HL-60 (cell line): ENCODE measurements around the gene TAS2R16.

Source experiments
- DNase-seq, 2 experiments: peaks; one replicate each; pipeline ENCODE4 v3.0.0-alpha.2; 2010 to 2020; ENCODE audit warnings: low read depth in 1 of 2, low spot score in 1 of 2
- H3K27ac ChIP-seq: fragments of 250-450 bp; sonication (Bioruptor Pico); replicated peaks from 2 replicates; pipeline ENCODE4 v1.5.1; 2020; ENCODE audit warnings: mild to moderate bottlenecking, moderate library complexity
- H3K27me3 ChIP-seq: fragments of 250-450 bp; sonication (Bioruptor Pico); 2 replicates; pipeline ENCODE4 v1.5.1; 2021; ENCODE audit warnings: mild to moderate bottlenecking, moderate library complexity; ENCODE audit not compliant: insufficient read depth, poor library complexity, severe bottlenecking
- H3K4me3 ChIP-seq: replicated peaks from 2 replicates; pipeline ENCODE4 v1.5.1; 2011; ENCODE audit warnings: mild to moderate bottlenecking, control low read depth, low read length; ENCODE audit not compliant: insufficient read depth
- GABPA ChIP-seq: IDR thresholded peaks from 2 replicates; pipeline ENCODE4 v1.6.1; 2012; ENCODE audit warnings: low read depth
- POLR2AphosphoS5 ChIP-seq: IDR thresholded peaks from 2 replicates; pipeline ENCODE4 v1.6.1; 2012; ENCODE audit warnings: low read depth
- REST ChIP-seq: IDR thresholded peaks from 2 replicates; pipeline ENCODE4 v1.6.1; 2012; ENCODE audit warnings: low read depth; ENCODE audit not compliant: insufficient replicate concordance
- SPI1 ChIP-seq: IDR thresholded peaks from 2 replicates; pipeline ENCODE4 v1.6.1; 2012; ENCODE audit warnings: low read depth, mild to moderate bottlenecking, borderline replicate concordance
- TF ChIP-seq, protein P1 (sequence below): IDR thresholded peaks from one replicate; pipeline ENCODE4 v1.5.1; 2011; ENCODE audit warnings: low read length, control low read depth, inconsistent platforms; ENCODE audit not compliant: insufficient read depth

The TAS2R16 gene

GRCh38 chr7:122984021-122984420, 11.5 kb downstream of the TAS2R16 start:
- no peaks in the 10 kb centered on the region for H3K27me3 ChIP-seq
- no peak overlapping the region for H3K4me3 ChIP-seq
- no peak overlapping the region for H3K27ac ChIP-seq
- no peak for TF ChIP-seq SPI1
- no peak for TF ChIP-seq GABPA
- TF ChIP-seq, protein P1, sequence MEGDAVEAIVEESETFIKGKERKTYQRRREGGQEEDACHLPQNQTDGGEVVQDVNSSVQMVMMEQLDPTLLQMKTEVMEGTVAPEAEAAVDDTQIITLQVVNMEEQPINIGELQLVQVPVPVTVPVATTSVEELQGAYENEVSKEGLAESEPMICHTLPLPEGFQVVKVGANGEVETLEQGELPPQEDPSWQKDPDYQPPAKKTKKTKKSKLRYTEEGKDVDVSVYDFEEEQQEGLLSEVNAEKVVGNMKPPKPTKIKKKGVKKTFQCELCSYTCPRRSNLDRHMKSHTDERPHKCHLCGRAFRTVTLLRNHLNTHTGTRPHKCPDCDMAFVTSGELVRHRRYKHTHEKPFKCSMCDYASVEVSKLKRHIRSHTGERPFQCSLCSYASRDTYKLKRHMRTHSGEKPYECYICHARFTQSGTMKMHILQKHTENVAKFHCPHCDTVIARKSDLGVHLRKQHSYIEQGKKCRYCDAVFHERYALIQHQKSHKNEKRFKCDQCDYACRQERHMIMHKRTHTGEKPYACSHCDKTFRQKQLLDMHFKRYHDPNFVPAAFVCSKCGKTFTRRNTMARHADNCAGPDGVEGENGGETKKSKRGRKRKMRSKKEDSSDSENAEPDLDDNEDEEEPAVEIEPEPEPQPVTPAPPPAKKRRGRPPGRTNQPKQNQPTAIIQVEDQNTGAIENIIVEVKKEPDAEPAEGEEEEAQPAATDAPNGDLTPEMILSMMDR, result no peak
- TF ChIP-seq POLR2AphosphoS5, result no peak
- no peak for TF ChIP-seq REST
- no peak for DNase-seq

DNA sequence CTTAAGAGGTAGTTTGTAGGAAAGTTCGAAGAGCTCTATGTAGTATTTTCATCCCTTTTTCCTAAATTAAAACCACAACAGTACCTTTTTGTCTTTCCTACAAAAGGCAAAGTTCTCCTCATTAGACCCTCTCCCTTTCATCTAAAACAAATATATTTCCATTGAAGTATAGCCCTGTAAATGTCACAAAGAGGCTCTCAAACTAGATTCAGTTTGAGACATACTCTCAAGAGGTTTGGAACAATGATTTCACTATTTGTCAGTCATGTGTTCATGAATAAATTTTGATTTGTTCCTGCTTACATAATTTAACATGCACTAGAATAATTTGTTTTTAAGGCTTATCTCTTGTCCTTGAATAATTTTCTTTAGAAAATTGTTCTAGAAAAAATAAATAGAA, 12.2 kb downstream of the TAS2R16 start:
- DNase-seq, result no peak
- Histone ChIP-seq H3K27me3 (no peaks in the 10 kb centered on the region), H3K27ac (no peak overlapping the region), H3K4me3 (no peak overlapping the region)
- TF ChIP-seq SPI1 (no peak), POLR2AphosphoS5 (no peak), GABPA (no peak), REST (no peak)
- TF ChIP-seq, protein P1, result no peak

DNA sequence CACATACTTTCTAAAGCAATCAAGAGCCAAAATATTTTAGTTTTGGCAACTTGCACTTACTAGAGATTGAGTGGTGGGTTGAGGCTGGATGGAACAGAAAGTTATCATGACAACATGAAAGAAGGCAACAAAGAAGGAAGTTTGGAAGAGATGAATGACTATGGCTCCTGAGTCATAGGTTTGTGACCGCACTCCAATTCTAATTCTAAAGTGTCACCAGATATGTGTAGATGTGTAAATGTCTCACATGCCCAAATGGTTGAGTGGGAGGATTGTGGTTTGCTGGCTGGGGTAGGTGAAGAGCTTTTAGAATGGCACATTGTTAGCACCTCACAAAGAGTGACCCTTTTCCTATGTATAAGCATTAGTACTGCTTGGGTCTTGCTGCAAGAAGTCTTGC, 20.2 kb downstream of the TAS2R16 start:
- no peak for DNase-seq
- Histone ChIP-seq H3K27me3 (no peaks in the 10 kb centered on the region), H3K4me3 (no peak overlapping the region), H3K27ac (no peak overlapping the region)
- TF ChIP-seq SPI1, result no peak
- TF ChIP-seq GABPA, result no peak
- TF ChIP-seq, protein P1, result no peak
- no peak for TF ChIP-seq POLR2AphosphoS5
- TF ChIP-seq REST, result no peak
